Activated CD4-positive, alpha-beta memory T cell treated with anti-CD3 and anti-CD28 coated beads, Interleukin-2, amount 10 ng/mL, durations not matched to agents 7 days and 5 days (primary cell): ENCODE data around the gene SYT3. TPM values are rescaled to one million over a fixed set of nuclear protein-coding genes. Genes with fewer than 3 reads are reported as not detected.

Source experiments
- CTCF ChIA-PET: fragments of 350-600 bp; sonication (Branson Sonifier 250); formaldehyde crosslinking; loops from one replicate; lab custom pipeline; 2021; ENCODE audit warnings: antibody characterized with exemption, inconsistent platforms; lab: Charles Lee
- POLR2A ChIA-PET: fragments of 350-600 bp; sonication (Branson Sonifier 250); formaldehyde crosslinking; loops from one replicate; lab custom pipeline; 2021; ENCODE audit warnings: antibody characterized with exemption; lab: Charles Lee
- DNase-seq: peaks from one replicate; pipeline ENCODE4 v3.0.0-alpha.2; 2020
- H3K27ac Mint-ChIP-seq: one replicate; pipeline ENCODE4 v1.8.0; 2021; ENCODE audit warnings: mild to moderate bottlenecking, mixed read lengths
- H3K27me3 Mint-ChIP-seq: one replicate; pipeline ENCODE4 v1.8.0; 2021; ENCODE audit warnings: mixed read lengths
- H3K36me3 Mint-ChIP-seq: one replicate; pipeline ENCODE4 v1.8.0; 2021; ENCODE audit warnings: low read depth, mixed read lengths
- H3K4me1 Mint-ChIP-seq: one replicate; pipeline ENCODE4 v1.8.0; 2021; ENCODE audit warnings: mixed read lengths
- H3K4me3 Mint-ChIP-seq: one replicate; pipeline ENCODE4 v1.8.0; 2021; ENCODE audit warnings: mild to moderate bottlenecking, mixed read lengths
- H3K9me3 Mint-ChIP-seq: one replicate; pipeline ENCODE4 v1.8.0; 2021; ENCODE audit warnings: mixed read lengths
- total RNA-seq, 2 experiments: library from RNA; stranded (reverse); gene quantifications; one replicate each; pipeline ENCODE4 v1.2.3, GENCODE V29; 2021

SYT3 gene
- total RNA-seq, 2 experiments from 2014 or later = not detected

DNA sequence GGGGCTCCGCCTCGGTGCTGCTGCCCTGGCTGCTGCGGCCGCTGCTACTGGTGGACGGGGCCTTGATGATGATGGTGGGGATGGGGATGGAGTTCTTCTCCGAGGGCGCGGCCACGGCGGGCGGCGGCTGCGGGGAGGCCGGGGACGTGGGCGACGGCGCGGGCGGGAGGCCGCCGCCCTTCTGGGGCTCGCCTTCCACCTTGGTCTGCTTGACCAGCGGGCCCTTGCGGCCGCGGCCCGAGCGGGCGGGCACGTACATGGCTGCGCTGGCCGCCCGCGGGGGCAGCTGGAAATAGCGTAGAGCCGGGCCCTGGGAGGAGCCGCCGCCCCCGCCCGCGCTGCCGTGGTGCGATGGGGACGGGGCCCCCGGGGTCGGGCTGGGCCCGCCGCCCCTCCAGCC, 28.7 kb upstream of the SYT3 start:
- H3K27me3 Mint-ChIP-seq = peaks cover 28% of the 10 kb centered on the region
- no peaks in the 10 kb centered on the region for H3K36me3 Mint-ChIP-seq
- no peaks in the 10 kb centered on the region for H3K9me3 Mint-ChIP-seq
- POLR2A ChIA-PET = no interaction called here
- no peak overlapping the region for H3K27ac Mint-ChIP-seq
- CTCF ChIA-PET = no interaction called here
- DNase-seq = no peak
- H3K4me1 Mint-ChIP-seq = no peaks in the 10 kb centered on the region
- H3K4me3 Mint-ChIP-seq = no peak overlapping the region

DNA sequence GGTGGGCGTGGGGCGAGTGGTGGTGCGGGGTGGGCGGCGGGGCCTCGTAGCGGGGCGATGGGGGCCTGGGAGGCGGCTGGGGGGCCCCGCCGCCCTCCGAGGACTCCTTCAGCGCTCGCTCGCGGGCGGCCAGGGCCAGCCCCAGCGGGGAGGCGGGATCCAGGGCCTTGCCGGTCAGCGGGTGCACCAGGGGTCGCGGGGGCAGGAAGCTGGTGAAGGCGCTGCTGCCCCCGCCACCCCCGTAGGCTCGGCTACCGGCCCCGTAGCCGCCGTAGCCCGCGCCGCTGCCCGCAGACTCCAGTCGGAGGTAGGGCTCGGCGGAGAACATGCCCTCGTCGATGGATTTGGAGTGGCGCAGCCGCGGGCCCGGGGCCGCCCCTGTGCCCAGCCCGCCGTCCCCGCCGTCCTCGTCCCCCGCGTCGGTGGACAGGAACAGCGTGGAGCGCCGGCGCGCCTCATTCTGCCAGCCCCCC, 28.1 kb upstream of the SYT3 start:
- peaks cover 22% of the 10 kb centered on the region for H3K27me3 Mint-ChIP-seq
- no peaks in the 10 kb centered on the region for H3K4me1 Mint-ChIP-seq
- no peaks in the 10 kb centered on the region for H3K36me3 Mint-ChIP-seq
- no peak overlapping the region for H3K27ac Mint-ChIP-seq
- ChIA-PET POLR2A (no interaction called here), CTCF (no interaction called here)
- H3K4me3 Mint-ChIP-seq = no peak overlapping the region
- H3K9me3 Mint-ChIP-seq = no peaks in the 10 kb centered on the region
- no peak for DNase-seq

DNA sequence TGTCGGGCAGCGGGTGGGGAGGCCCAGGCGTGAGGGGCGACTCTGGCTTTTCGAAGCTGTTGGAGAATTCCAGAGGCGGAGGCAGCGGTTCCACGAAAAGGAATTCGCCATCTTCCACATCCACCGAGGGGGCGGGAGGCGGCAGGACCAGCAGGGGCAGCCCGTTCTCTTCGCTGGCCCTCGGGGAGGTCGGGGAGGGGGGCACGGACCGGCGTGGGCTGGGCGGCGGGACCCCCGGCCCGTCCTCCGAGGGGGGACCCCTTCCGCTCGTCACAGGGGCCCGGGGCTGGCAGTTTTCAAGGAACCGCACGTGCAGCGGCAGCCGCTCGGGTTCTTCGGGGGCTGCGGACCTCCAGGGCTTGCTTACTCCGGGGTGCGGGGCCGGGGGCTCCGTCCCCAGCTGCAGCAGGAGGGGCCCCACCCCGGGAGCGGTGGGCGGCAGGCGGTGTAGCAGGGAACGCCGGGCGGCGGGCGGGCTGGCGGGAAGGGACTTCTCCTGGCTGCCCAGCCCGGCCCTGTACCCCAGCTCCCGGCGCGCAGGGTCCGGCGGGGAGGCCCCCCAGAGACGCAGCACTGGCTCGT, 27.6 kb upstream of the SYT3 start:
- ChIA-PET CTCF (interaction anchor here (0.6 kb wide), 1 partner anchor 122 kb away, joined by 3 read pairs; no protein-coding TSS in a partner anchor), POLR2A (no interaction called here)
- H3K36me3 Mint-ChIP-seq = no peaks in the 10 kb centered on the region
- peaks cover 22% of the 10 kb centered on the region for H3K27me3 Mint-ChIP-seq
- DNase-seq = no peak
- no peak overlapping the region for H3K4me3 Mint-ChIP-seq
- H3K27ac Mint-ChIP-seq = no peak overlapping the region
- no peaks in the 10 kb centered on the region for H3K9me3 Mint-ChIP-seq
- H3K4me1 Mint-ChIP-seq = no peaks in the 10 kb centered on the region

DNA sequence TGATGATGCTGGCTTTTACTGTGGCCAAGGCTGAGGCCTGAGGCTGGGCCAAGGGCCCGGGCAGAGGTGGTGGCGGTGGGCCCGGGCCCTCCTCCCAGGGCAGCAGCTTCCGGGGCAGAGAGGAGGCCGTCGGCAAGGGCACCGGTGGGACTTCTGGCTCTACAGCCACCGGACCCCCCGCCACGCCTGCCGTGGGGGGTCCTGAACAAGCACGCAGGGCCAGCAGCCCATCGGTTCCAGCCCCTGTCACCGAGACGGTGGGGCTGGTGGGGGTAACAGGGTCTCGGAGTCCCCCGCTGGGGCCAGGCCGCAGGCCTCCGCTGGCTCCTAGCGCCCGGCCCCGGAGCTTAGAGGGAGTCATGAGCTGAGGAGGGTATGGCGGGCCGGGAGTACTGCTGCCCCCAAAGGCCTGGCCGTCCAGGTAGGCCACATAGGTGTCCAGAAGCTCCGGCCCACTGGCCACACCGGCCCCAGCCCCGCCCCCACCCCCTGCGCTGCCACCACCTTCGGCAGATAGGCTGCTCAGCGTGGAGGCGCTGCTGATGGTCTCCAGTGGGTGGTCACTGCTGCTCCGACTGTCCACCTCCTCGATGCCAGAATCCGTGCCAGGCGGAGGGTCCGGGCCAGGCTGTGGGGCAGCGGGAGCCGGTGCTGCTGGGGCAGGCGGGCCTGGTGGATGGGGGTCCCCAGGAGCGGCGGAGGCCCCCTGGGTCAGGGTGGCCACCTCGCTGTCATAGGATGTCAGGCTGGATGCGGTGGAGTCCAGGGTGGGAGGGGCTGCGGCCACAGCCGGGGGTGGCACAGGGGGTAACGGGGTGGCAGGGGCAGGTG, 26.9 kb upstream of the SYT3 start:
- no peak overlapping the region for H3K27ac Mint-ChIP-seq
- ChIA-PET POLR2A (no interaction called here), CTCF (interaction anchor here (0.6 kb wide), 1 partner anchor 123 kb away, joined by 3 read pairs; no protein-coding TSS in a partner anchor)
- DNase-seq = no peak
- H3K36me3 Mint-ChIP-seq = no peaks in the 10 kb centered on the region
- H3K27me3 Mint-ChIP-seq = peaks cover 22% of the 10 kb centered on the region
- H3K9me3 Mint-ChIP-seq = no peaks in the 10 kb centered on the region
- H3K4me3 Mint-ChIP-seq = no peak overlapping the region
- no peaks in the 10 kb centered on the region for H3K4me1 Mint-ChIP-seq

DNA sequence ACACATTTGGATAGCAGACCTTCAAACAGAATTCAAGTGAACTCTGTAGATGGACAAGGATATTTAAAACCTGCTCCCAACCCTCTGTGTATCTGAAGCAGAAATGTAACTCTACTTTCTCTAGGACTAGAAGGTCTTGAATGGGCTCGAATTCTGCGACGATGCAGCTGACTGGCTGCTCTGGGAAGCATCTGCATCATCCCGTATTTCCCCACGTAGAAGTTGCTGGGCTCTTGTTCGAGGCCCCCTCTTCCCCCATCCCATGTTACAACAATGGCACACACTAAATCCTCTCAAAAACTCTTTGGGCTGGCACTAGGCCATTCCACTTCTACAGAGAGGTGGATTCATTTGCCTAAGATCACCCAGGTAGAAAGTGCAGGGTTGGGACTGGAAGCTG, 24.5 kb upstream of the SYT3 start:
- no peaks in the 10 kb centered on the region for H3K9me3 Mint-ChIP-seq
- POLR2A ChIA-PET = no interaction called here
- H3K27me3 Mint-ChIP-seq = peaks cover 18% of the 10 kb centered on the region
- no peaks in the 10 kb centered on the region for H3K36me3 Mint-ChIP-seq
- CTCF ChIA-PET = no interaction called here
- no peak overlapping the region for H3K4me3 Mint-ChIP-seq
- no peaks in the 10 kb centered on the region for H3K4me1 Mint-ChIP-seq
- H3K27ac Mint-ChIP-seq = no peak overlapping the region
- no peak for DNase-seq

DNA sequence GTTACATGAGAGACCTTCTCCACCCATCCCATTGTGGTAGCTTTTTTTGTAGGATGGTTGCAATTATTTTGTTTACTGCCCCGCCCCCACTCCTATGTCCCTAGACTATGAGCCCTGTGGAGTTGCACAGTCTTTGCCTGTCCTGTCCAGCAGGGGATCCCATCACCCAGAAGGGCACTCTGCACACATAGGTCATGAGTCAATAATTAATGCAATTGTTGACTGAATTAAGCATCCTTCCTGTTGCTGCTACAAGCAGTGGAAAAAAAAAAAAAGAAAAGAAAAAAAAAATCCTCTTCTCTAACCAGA, 23.8 kb upstream of the SYT3 start:
- ChIA-PET CTCF (no interaction called here), POLR2A (no interaction called here)
- H3K9me3 Mint-ChIP-seq = peaks cover under 1% of the 10 kb centered on the region
- peaks cover 18% of the 10 kb centered on the region for H3K27me3 Mint-ChIP-seq
- DNase-seq = no peak
- H3K36me3 Mint-ChIP-seq = no peaks in the 10 kb centered on the region
- H3K4me3 Mint-ChIP-seq = no peak overlapping the region
- peaks cover 2% of the 10 kb centered on the region for H3K4me1 Mint-ChIP-seq
- H3K27ac Mint-ChIP-seq = no peak overlapping the region

DNA sequence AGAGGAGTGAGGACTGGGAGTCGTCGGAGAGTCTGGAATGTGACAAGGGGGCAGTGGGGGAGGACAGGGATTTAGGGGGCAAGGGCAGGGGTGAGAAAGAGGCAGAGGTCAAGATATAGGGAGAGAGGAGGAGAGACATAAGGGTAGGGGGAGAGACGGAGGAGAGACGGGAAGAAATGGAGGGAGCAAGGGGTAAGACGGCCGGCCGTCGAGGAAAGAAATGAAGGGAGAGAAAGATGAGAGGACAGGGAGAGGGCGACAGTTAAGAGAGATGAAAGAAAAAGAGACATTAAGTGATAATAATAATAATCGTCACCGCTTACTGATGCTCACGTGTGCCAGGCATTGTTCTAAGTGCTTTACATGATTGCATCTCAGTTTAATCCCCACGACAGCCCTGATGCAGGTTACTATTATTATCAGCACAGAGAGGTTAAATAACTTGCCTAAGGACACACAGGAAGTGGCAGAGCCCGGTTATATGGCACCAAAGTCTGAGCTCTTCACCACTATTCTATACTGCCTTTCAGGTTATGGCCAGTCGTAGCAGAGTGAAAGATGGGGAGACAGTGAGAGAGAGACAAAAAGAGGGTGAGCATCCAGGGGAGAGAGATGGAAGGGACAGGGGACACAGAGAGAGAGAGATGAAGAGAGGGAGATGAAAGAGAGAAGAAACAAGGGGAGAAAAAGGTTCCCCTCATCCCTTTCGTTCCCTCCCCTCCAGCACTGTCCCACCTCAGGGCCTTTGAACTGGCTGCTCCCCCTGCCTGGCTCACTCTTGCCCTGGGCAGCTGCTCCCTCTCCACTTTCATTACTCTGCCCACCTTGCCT, 23.2 kb upstream of the SYT3 start:
- peaks cover 5% of the 10 kb centered on the region for H3K36me3 Mint-ChIP-seq
- no peak overlapping the region for H3K27ac Mint-ChIP-seq
- no peak for DNase-seq
- ChIA-PET CTCF (no interaction called here), POLR2A (no interaction called here)
- peaks cover 8% of the 10 kb centered on the region for H3K4me1 Mint-ChIP-seq
- H3K27me3 Mint-ChIP-seq = peaks cover 23% of the 10 kb centered on the region
- peaks cover 5% of the 10 kb centered on the region for H3K9me3 Mint-ChIP-seq
- H3K4me3 Mint-ChIP-seq = no peak overlapping the region

DNA sequence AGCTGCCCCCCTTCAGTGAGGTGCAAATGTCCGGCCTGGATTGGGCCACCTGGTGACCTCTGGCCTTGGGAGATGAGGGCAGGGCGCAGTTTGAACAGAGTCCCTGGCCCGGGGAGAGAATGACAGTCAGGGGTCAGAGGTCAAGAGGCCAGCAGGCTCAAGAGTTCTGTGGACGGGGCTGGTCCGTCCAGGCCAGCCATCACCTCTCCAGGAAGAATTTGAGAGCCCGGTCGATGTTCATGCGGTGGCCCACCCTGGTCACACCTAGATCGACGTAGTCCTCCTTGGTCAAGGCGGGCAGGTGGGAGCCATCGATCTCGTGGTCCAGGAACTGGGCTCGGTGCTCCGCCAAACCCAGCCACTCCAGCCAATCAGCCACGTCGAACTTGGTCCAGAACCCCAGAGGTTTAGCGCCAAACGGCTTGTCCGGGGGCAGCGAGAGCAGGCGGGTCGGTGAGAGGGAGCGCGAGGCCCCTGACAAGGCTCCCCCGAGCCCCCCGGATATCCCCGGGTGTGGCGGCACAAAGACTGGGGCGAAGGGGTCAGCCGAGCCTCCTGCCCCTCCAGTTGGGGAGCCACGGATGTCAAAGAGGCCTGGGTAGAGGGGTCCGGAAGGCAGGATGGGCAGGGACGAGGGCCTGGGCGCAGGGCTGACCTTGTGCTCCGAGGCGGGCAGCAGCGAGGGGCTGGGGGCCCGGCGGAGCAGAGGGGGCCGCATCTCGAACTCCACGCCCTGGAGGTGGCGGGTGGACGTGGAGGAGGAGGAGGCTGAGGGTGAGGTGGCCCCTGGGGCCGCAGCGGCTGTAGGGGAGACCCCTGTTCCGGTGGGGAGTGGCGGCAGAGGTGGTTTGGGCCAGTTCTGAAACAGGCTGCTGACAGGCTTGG, 22.3 kb upstream of the SYT3 start:
- Mint-ChIP-seq H3K27me3 (peaks cover 29% of the 10 kb centered on the region), H3K4me1 (peaks cover 15% of the 10 kb centered on the region), H3K27ac (no peak overlapping the region), H3K36me3 (peaks cover 5% of the 10 kb centered on the region), H3K9me3 (peaks cover 11% of the 10 kb centered on the region), H3K4me3 (no peak overlapping the region)
- DNase-seq = no peak
- POLR2A ChIA-PET = no interaction called here
- CTCF ChIA-PET = no interaction called here

DNA sequence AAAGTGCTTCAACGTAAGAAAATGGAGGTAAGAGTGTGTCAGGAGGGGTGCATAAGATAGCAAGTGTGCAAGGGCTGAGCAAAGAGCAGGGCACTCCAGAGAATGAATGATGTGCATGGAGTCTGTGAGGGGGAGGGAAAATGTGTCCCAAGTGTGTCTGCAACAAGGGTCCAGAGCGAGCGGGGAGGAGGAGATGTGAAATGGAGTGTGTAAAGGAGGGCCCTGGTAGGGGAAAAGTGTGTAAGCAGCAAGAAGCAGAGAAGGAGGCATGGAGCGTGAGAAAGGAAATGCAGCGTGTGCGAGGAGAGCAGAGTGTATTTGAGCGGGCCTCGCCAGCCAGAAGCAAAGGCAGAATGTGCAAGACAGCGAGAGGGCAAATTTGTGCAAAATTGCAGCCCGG, 21.3 kb upstream of the SYT3 start:
- peaks cover 15% of the 10 kb centered on the region for H3K4me1 Mint-ChIP-seq
- ChIA-PET POLR2A (no interaction called here), CTCF (no interaction called here)
- peaks cover 13% of the 10 kb centered on the region for H3K9me3 Mint-ChIP-seq
- no peak for DNase-seq
- H3K36me3 Mint-ChIP-seq = peaks cover 5% of the 10 kb centered on the region
- no peak overlapping the region for H3K27ac Mint-ChIP-seq
- no peak overlapping the region for H3K4me3 Mint-ChIP-seq
- H3K27me3 Mint-ChIP-seq = peaks cover 32% of the 10 kb centered on the region

DNA sequence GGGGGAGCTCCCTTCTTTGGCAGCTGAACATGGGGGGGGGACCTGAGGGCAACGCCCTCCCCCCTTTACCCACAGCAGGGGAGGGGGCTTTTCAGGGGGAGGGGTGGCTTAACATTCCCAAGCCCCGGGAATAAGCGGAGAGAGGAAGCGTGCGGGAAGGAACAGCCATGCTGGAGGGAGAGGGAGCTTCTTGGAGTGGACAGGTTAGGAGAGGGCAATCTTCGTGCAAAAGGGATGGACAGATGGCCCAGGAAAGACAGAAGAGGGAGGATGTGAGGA, 20.3 kb upstream of the SYT3 start:
- H3K27ac Mint-ChIP-seq = no peak overlapping the region
- peaks cover 15% of the 10 kb centered on the region for H3K4me1 Mint-ChIP-seq
- no peak for DNase-seq
- ChIA-PET POLR2A (no interaction called here), CTCF (no interaction called here)
- H3K4me3 Mint-ChIP-seq = no peak overlapping the region
- peaks cover 14% of the 10 kb centered on the region for H3K9me3 Mint-ChIP-seq
- peaks cover 28% of the 10 kb centered on the region for H3K27me3 Mint-ChIP-seq
- peaks cover 5% of the 10 kb centered on the region for H3K36me3 Mint-ChIP-seq

DNA sequence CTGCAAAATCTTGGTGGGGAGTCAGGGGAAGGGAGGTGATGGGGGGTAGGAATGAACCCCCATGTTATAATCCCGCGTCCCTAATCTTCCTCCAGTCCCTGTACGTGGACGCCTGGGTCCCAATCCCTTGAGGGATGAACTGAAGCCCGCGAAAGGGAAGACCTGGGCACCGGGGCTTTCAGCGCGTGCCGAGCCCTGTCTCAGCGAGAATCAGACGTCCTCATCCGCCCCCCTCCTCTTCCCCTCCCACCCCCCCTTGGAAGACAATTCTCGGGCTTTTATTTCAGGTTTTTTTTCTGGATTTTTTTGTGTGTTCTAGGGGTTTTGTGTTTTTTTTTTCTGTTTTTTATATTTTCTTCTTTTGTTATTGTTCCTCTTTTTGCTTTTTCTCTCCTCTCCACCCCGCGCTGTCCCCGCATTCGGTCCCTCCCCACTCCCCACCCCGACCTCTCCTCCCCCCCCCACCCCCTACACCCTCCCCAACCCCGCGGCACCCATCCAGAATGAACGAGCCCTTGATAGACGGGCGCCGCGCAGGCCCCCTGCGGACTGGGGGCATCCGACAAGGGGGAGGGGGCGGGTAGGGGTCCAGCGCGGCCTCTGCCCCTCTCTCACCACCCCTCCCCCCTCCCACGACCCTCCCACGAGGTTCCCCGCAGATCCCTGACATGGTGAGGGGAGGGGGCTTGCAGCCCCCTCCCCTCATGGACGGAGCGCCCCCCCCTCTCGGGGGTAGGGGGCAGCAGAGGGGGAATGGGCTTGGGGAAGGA, 19.8 kb upstream of the SYT3 start:
- Mint-ChIP-seq H3K27me3 (peaks cover 29% of the 10 kb centered on the region), H3K27ac (no peak overlapping the region), H3K4me1 (peaks cover 15% of the 10 kb centered on the region), H3K9me3 (peaks cover 18% of the 10 kb centered on the region), H3K4me3 (no peak overlapping the region), H3K36me3 (peaks cover 5% of the 10 kb centered on the region)
- POLR2A ChIA-PET = no interaction called here
- CTCF ChIA-PET = no interaction called here
- no peak for DNase-seq
